Gastrocnemius medialis (tissue), 4 donors: Measurements from ENCODE around the gene FTSJ1.

Experiments used
- CTCF ChIP-seq, 5 experiments: fragments of 450-650 bp in 3 of 5; fragments of 200-600 bp in 2 of 5; sonication (generic) in 2 of 5; IDR thresholded peaks in 4 of 5; conservative IDR thresholded peaks in 1 of 5; 1 replicate in 4 of 5; 2 replicates in 1 of 5; pipeline ENCODE4 v1.5.1; 2016 to 2019; ENCODE audit warnings: antibody characterized with exemption in 5 of 5, mild to moderate bottlenecking in 3 of 5, moderate library complexity in 3 of 5
- POLR2A ChIP-seq, 2 donors: fragments of 450-650 bp; IDR thresholded peaks; one replicate each; pipeline ENCODE4 v1.6.1; 2017; ENCODE audit warnings: antibody characterized with exemption in 2 of 2, mild to moderate bottlenecking in 2 of 2, moderate library complexity in 2 of 2

GRCh38 chrX:48480142-48480541, 4.1 kb downstream of the FTSJ1 start:
- TF ChIP-seq CTCF (IDR thresholded peaks at IDR 0.05 in 4 of 5, conservative IDR thresholded peaks at IDR 0.05 in 1 of 5) (no peak), POLR2A (IDR thresholded peaks at IDR 0.05) (no peak)
